NCI-H510A (cell line): ENCODE measurements around the gene PFN3.

Experiments
- DNase-seq: peaks from one replicate; lab custom pipeline; 2025; lab: John Stamatoyannopoulos, UW

The PFN3 gene

GRCh38 chr5:177399997-177400868 lies at the start of gene PFN3:
Gene PFN3, minus strand, starts transcription at chr5:177400661. Its CDS starts 85 bp downstream, at chr5:177400576.
- no peak for DNase-seq

- DNase-seq, result no peak
Measured at GRCh38 chr5:177449140-177450061, 48.9 kb upstream of the PFN3 start.

- no peak for DNase-seq
Measured at GRCh38 chr5:177448244-177448950, 47.9 kb upstream of the PFN3 start.

GRCh38 chr5:177447611-177448243 lies 47.3 kb upstream of the PFN3 start:
- DNase-seq, result no peak

GRCh38 chr5:177447066-177447610 lies 46.7 kb upstream of the PFN3 start:
- DNase-seq, result peak; percentile 34

GRCh38 chr5:177446200-177447065 lies 46.0 kb upstream of the PFN3 start, which contains the start of gene PRR7:
Gene PRR7, plus strand, starts transcription at chr5:177446814. Its CDS starts 8,254 bp downstream, at chr5:177455068.
- peak; percentile 52 for DNase-seq

- DNase-seq, result no peak
Measured at GRCh38 chr5:177445917-177446199, 45.4 kb upstream of the PFN3 start.

- DNase-seq, result no peak
Measured at GRCh38 chr5:177445052-177445916, 44.8 kb upstream of the PFN3 start.

- no peak for DNase-seq
Measured at GRCh38 chr5:177444106-177445051, 43.9 kb upstream of the PFN3 start.

GRCh38 chr5:177443144-177443983 lies 42.9 kb upstream of the PFN3 start:
- DNase-seq, result no peak

- no peak for DNase-seq
Measured at GRCh38 chr5:177442066-177442826, 41.8 kb upstream of the PFN3 start.

- DNase-seq, result no peak
Measured at GRCh38 chr5:177440990-177441780, 40.7 kb upstream of the PFN3 start.

- no peak for DNase-seq
Measured at GRCh38 chr5:177440211-177440989, 39.9 kb upstream of the PFN3 start.

- DNase-seq, result no peak
Measured at GRCh38 chr5:177439518-177440053, 39.1 kb upstream of the PFN3 start.

- DNase-seq, result no peak
Measured at GRCh38 chr5:177438468-177438867, 38.0 kb upstream of the PFN3 start.
